Measurements from ENCODE around the gene FIGLA. TPM values are rescaled to one million over a fixed set of nuclear protein-coding genes. Genes with fewer than 3 reads are reported as not detected.

The FIGLA gene
- total and polyA plus RNA-seq, 8 donors, result not detected

GRCh38 chr2:70834106-70834505, 43.7 kb upstream of the FIGLA start:
- ATAC-seq, result no peak
- Histone ChIP-seq H3K9me3 (no peaks in the 10 kb centered on the region), H3K27ac (no peak overlapping the region), H3K36me3 (no peaks in the 10 kb centered on the region), H3K4me3 (no peak overlapping the region), H3K27me3 (peaks cover 0 to 7% of the 10 kb centered on the region in 2 donors), H3K4me1 (no peaks in the 10 kb centered on the region)
- intact Hi-C loops (cut with DNase I), result no loop called here
- no peak for DNase-seq
- TF ChIP-seq CTCF (IDR thresholded peaks at IDR 0.05), result no peak

- intact Hi-C loops (cut with DNase I), result no loop called here
- Histone ChIP-seq H3K4me1 (no peaks in the 10 kb centered on the region), H3K36me3 (no peaks in the 10 kb centered on the region), H3K9me3 (no peaks in the 10 kb centered on the region), H3K27me3 (peaks cover 0 to 7% of the 10 kb centered on the region in 2 donors), H3K27ac (no peak overlapping the region), H3K4me3 (no peak overlapping the region)
- no peak for TF ChIP-seq CTCF (IDR thresholded peaks at IDR 0.05)
- ATAC-seq, result no peak
- DNase-seq, result no peak
These were observed 42.8 kb upstream of the FIGLA start for GRCh38 chr2:70833246-70833645.

- Histone ChIP-seq H3K4me3 (no peak overlapping the region), H3K36me3 (no peaks in the 10 kb centered on the region), H3K27ac (no peak overlapping the region), H3K4me1 (peaks cover 0 to 3% of the 10 kb centered on the region in 2 donors), H3K9me3 (no peaks in the 10 kb centered on the region), H3K27me3 (peaks cover 0 to 7% of the 10 kb centered on the region in 2 donors)
- no peak for TF ChIP-seq CTCF (IDR thresholded peaks at IDR 0.05)
- ATAC-seq (no peak), DNase-seq (no peak)
- intact Hi-C loops (cut with DNase I), result no loop called here
These were observed 41.9 kb upstream of the FIGLA start for GRCh38 chr2:70832386-70832785.

GRCh38 chr2:70831861-70832260, 41.4 kb upstream of the FIGLA start:
- no peaks in the 10 kb centered on the region for H3K9me3 ChIP-seq
- no peak overlapping the region for H3K4me3 ChIP-seq
- intact Hi-C loops (cut with DNase I), result no loop called here
- peaks cover 0 to 6% of the 10 kb centered on the region in 2 donors for H3K4me1 ChIP-seq
- peaks cover 0 to 7% of the 10 kb centered on the region in 2 donors for H3K27me3 ChIP-seq
- ATAC-seq (no peak), DNase-seq (no peak)
- H3K27ac ChIP-seq, result no peak overlapping the region
- TF ChIP-seq CTCF (IDR thresholded peaks at IDR 0.05), result no peak
- H3K36me3 ChIP-seq, result no peaks in the 10 kb centered on the region

- no peak for TF ChIP-seq CTCF (IDR thresholded peaks at IDR 0.05)
- Histone ChIP-seq H3K9me3 (no peaks in the 10 kb centered on the region), H3K27me3 (peaks cover 0 to 7% of the 10 kb centered on the region in 2 donors), H3K4me3 (no peak overlapping the region), H3K36me3 (no peaks in the 10 kb centered on the region), H3K4me1 (peaks cover 0 to 10% of the 10 kb centered on the region in 2 donors), H3K27ac (no peak overlapping the region)
- no peak for ATAC-seq
- DNase-seq, result peak in 1 of 4 donors; percentile 10
- intact Hi-C loops (cut with DNase I), result no loop called here
These were observed 39.9 kb upstream of the FIGLA start for GRCh38 chr2:70830366-70830765.
